Endothelial cell of umbilical vein (primary cell): Measurements from ENCODE around the gene DUSP28. TPM values are rescaled to one million over a fixed set of nuclear protein-coding genes. Genes with fewer than 3 reads are reported as not detected.
A peak's percentile ranks its signal among the peaks of the same experiment; 100 is the strongest.
"Not testable (repeated sequence)": the region's sequence is repeated elsewhere in the genome, so short reads cannot be mapped to it uniquely, and the experiment has no call there.

Experiments used
- BruUV-seq: library from RNA; stranded (reverse); fragments of 400-500 nt; replicated peaks from 2 replicates; lab custom pipeline; 2021; lab: Mats Ljungman, UMichigan
- CTCF ChIA-PET: fragments of 300-600, 350-600 bp; sonication (Branson Sonifier 250); formaldehyde crosslinking; loops from one replicate; lab custom pipeline; 2021; ENCODE audit warnings: antibody characterized with exemption, inconsistent platforms; lab: Charles Lee
- POLR2A ChIA-PET: fragments of 300-600, 350-600 bp; sonication (Branson Sonifier 250); formaldehyde crosslinking; loops from one replicate; lab custom pipeline; 2021; ENCODE audit warnings: antibody characterized with exemption, inconsistent platforms; lab: Charles Lee
- DNase-seq: peaks from one replicate; pipeline ENCODE4 v3.0.0-alpha.2; 2011; ENCODE audit warnings: low read depth, low spot score
- FAIRE-seq: peaks from 2 replicates; lab custom pipeline; 2011; peaks lifted over from hg19 to GRCh38; lab: Jason Lieb, UNC
- H2AFZ ChIP-seq: 2 replicates; pipeline ENCODE4 v1.6.0; 2012; ENCODE audit warnings: low read depth, low read length, control low read depth, inconsistent platforms
- H3K27ac ChIP-seq: 2 replicates; pipeline ENCODE4 v1.5.1; 2011; ENCODE audit warnings: low read depth, mild to moderate bottlenecking, control low read depth, low read length, moderate library complexity; ENCODE audit not compliant: insufficient read depth
- H3K27me3 ChIP-seq, 2 experiments: 2 replicates each; pipeline versions ENCODE4 v1.6.0 to v1.6.1; 2011; ENCODE audit warnings: low read length in 2 of 2, mixed read lengths in 1 of 2; ENCODE audit not compliant: control insufficient read depth in 2 of 2, insufficient read depth in 2 of 2
- H3K36me3 ChIP-seq, 2 experiments: 2 replicates in 1 of 2; 3 replicates in 1 of 2; pipeline ENCODE4 v1.5.1; 2011; ENCODE audit warnings: low read length in 2 of 2, mild to moderate bottlenecking in 1 of 2, moderate library complexity in 1 of 2; ENCODE audit not compliant: control insufficient read depth in 2 of 2, insufficient read depth in 2 of 2; ENCODE audit errors: extremely low read depth in 1 of 2
- H3K4me1 ChIP-seq: 3 replicates; pipeline ENCODE4 v1.5.1; 2011; ENCODE audit warnings: mild to moderate bottlenecking, low read length; ENCODE audit not compliant: control insufficient read depth, insufficient read depth; ENCODE audit errors: extremely low read depth
- H3K4me2 ChIP-seq: 2 replicates; pipeline ENCODE4 v1.6.1; 2011; ENCODE audit warnings: low read length, control low read depth, mixed read lengths; ENCODE audit not compliant: insufficient read depth
- H3K4me3 ChIP-seq, 3 experiments: fragments of 200-600 bp in 1 of 3; sonication (generic), shearing (Covaris generic) in 1 of 3; replicated peaks in 1 of 3; 2 replicates each; pipeline ENCODE4 v1.5.1; 2011 to 2016; ENCODE audit warnings: control low read depth in 3 of 3, low read length in 3 of 3, mild to moderate bottlenecking in 2 of 3, inconsistent platforms in 1 of 3, low read depth in 1 of 3, moderate library complexity in 1 of 3; ENCODE audit not compliant: insufficient read depth in 1 of 3
- H3K79me2 ChIP-seq: 2 replicates; pipeline ENCODE4 v1.6.0; 2012; ENCODE audit warnings: low read length, inconsistent platforms; ENCODE audit not compliant: control insufficient read depth, insufficient read depth
- H3K9ac ChIP-seq: replicated peaks from 2 replicates; pipeline ENCODE3; 2011; ENCODE audit warnings: low read length, control low read depth; ENCODE audit not compliant: insufficient read depth; ENCODE audit errors: extremely low read depth
- H3K9me1 ChIP-seq: replicated peaks from 3 replicates; pipeline ENCODE4 v1.6.0; 2011; ENCODE audit warnings: mild to moderate bottlenecking, low read length; ENCODE audit not compliant: control insufficient read depth, insufficient read depth; ENCODE audit errors: extremely low read depth
- H3K9me3 ChIP-seq: replicated peaks from 2 replicates; pipeline ENCODE4 v1.5.1; 2012; ENCODE audit warnings: low read length, inconsistent platforms; ENCODE audit not compliant: control insufficient read depth, insufficient read depth
- H4K20me1 ChIP-seq: replicated peaks from 2 replicates; pipeline ENCODE3; 2011; ENCODE audit warnings: mild to moderate bottlenecking, low read length; ENCODE audit not compliant: control insufficient read depth, insufficient read depth; ENCODE audit errors: extremely low read depth
- EZH2 ChIP-seq: IDR thresholded peaks from 2 replicates; pipeline ENCODE4 v1.6.1; 2012; ENCODE audit warnings: borderline replicate concordance, low read depth, mild to moderate bottlenecking, moderate library complexity, low read length, inconsistent platforms; ENCODE audit not compliant: severe bottlenecking
- FOS ChIP-seq: IDR thresholded peaks from 2 replicates; pipeline ENCODE4 v1.6.1; 2011; ENCODE audit warnings: mild to moderate bottlenecking, low read length, moderate library complexity, borderline replicate concordance; ENCODE audit not compliant: insufficient read depth
- GATA2 ChIP-seq: IDR thresholded peaks from 2 replicates; pipeline ENCODE4 v1.7.0; 2011; ENCODE audit warnings: low read depth, mild to moderate bottlenecking, moderate library complexity, mixed read lengths, low read length; ENCODE audit not compliant: insufficient read length, insufficient read depth
- MYC ChIP-seq: IDR thresholded peaks from one replicate; pipeline ENCODE4 v1.6.1; 2011; ENCODE audit warnings: mild to moderate bottlenecking, low read depth, low read length
- POLR2A ChIP-seq: IDR thresholded peaks from 2 replicates; pipeline ENCODE4 v1.6.1; 2012; ENCODE audit warnings: low read depth, mild to moderate bottlenecking, control low read depth, low read length
- dilution Hi-C: fragments of 300-500 bp; cut with MboI; formaldehyde crosslinking; loops from one replicate; pipeline ENCODE4 v1.15.0; 2019; ENCODE audit warnings: low sequenced_read_pairs; ENCODE audit not compliant: extremely low pct_ligation_motif_present
- intact Hi-C: fragments of 100-400 bp; cut with micrococcal nuclease; formaldehyde crosslinking; loops from one replicate; pipeline ENCODE4 v1.10.0; 2022
- polyA plus RNA-seq, 4 experiments: library from polyadenylated mRNA; depleted of rRNA in 3 of 4; stranded (reverse) in 3 of 4; unstranded in 1 of 4; fragments of >200 nt; gene quantifications; 2 replicates each; pipeline versions ENCODE4 v1.2.1 to v1.2.3, GENCODE V29; 2011 to 2012; ENCODE audit warnings: missing spikeins in 1 of 4
- total RNA-seq: library from RNA; stranded (reverse); gene quantifications from 2 replicates; pipeline ENCODE4 v1.2.3, GENCODE V29; 2021
- TF ChIP-seq, protein P1 (sequence below): IDR thresholded peaks from 2 replicates; pipeline ENCODE4 v1.6.1; 2011; ENCODE audit not compliant: insufficient read depth, insufficient read length

The DUSP28 gene
- total and polyA plus RNA-seq, 2 donors (not counting 3 experiments of a cell fraction or from before 2014, with no cell fraction given) = 2.2 to 4.3 TPM

DNA sequence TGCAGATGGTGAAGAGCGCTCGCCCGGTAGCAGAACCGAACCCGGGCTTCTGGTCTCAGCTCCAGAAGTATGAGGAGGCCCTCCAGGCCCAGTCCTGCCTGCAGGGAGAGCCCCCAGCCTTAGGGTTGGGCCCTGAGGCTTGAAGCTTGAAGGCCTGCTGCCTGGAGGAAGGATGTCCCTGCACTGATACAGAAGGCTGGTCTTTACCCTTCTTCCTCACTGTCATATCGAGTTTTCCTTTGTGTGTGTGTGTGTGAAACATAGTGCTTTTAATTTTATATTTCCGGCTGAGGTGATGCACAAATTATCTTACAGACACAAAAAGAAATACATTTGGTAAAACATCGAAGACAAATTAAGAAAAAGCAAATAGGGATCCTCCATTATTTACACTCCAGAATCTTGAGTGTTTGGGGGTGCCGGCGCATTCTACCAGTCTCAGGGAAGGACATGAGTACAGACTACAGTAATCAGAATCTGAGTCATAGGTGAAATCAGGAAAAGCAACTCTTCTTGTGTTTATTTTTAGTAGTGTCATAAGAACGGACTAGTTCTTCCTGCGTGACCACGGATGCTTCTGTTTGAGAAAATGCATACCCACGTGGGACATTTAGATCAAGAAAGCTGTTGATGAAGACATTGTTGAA, 1.3 kb downstream of the DUSP28 start:
- H4K20me1 ChIP-seq = no peaks in the 10 kb centered on the region
- no peaks in the 10 kb centered on the region for H3K27me3 ChIP-seq
- intact Hi-C loops (loop anchor here (2.0 to 10.0 kb wide), 5 partner anchors 47 to 756 kb away; partner anchors contain the start of genes HDLBP, SEPTIN2 and SNED1), dilution Hi-C loops (no loop called here)
- no peaks in the 10 kb centered on the region for H3K9me3 ChIP-seq
- H3K4me2 ChIP-seq = peak overlapping the region; percentile 83
- POLR2A ChIA-PET = interaction anchor here (0.8 to 1.2 kb wide), 2 partner anchors 25 to 47 kb away, joined by 4 to 13 read pairs; partner anchors contain the start of gene CAPN10
- peak overlapping the region; percentile 76 for H3K9ac ChIP-seq
- DNase-seq (peak; percentile 40), FAIRE-seq (no peak)
- TF ChIP-seq FOS (peak; percentile 65), GATA2 (no peak), EZH2 (no peak), POLR2A (peak; percentile 69), MYC (no peak)
- TF ChIP-seq, protein P1, sequence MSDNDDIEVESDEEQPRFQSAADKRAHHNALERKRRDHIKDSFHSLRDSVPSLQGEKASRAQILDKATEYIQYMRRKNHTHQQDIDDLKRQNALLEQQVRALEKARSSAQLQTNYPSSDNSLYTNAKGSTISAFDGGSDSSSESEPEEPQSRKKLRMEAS = no peak
- H3K9me1 ChIP-seq = no peaks in the 10 kb centered on the region
- peaks cover 46% of the 10 kb centered on the region for H3K4me1 ChIP-seq
- H3K79me2 ChIP-seq = peaks cover 11% of the 10 kb centered on the region
- no peaks in the 10 kb centered on the region for H3K36me3 ChIP-seq
- TSS peak; percentile 70 for BruUV-seq
- CTCF ChIA-PET = interaction anchor here (1.2 to 1.8 kb wide), 4 partner anchors 25 to 279 kb away, joined by 4 to 10 read pairs (median 6); partner anchors contain the start of gene CAPN10
- no peak overlapping the region for H2AFZ ChIP-seq
- peak overlapping the region; percentile 33 to 66 (median 39) for H3K4me3 ChIP-seq
- peak overlapping the region; percentile 77 for H3K27ac ChIP-seq

DNA sequence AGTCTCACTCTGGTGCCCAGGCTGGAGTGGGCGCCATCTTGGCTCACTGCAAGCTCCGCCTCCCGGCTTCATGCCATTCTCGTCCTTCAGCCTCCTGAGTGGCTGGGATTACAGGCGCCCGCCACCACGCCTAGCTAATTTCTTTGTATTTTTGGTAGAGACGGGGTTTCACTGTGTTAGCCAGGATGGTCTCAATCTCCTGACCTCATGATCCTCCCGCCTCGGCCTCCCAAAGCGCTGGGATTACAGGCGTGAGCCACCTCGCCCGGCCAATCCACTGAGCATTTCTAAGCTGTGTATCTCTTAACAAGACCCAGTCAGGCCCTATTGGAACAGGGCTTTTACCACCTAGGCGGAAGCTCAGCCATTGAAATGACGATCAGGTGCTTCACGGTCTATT, 3.1 kb downstream of the DUSP28 start:
- CTCF ChIA-PET = interaction anchor here (0.7 kb wide), 1 partner anchor 23 kb away, joined by 4 read pairs; the partner anchor contains the start of gene CAPN10
- H2AFZ ChIP-seq, H3K9me1 ChIP-seq, FAIRE-seq, H3K9ac ChIP-seq, BruUV-seq, H3K4me3 ChIP-seq, H3K27me3 ChIP-seq, H3K36me3 ChIP-seq, dilution Hi-C loops, H3K79me2 ChIP-seq, H3K9me3 ChIP-seq, POLR2A ChIA-PET, H4K20me1 ChIP-seq, DNase-seq, H3K27ac ChIP-seq, H3K4me2 ChIP-seq: not testable (repeated sequence)
- H3K4me1 ChIP-seq = peaks cover 48% of the 10 kb centered on the region
- intact Hi-C loops = loop anchor here (5.0 to 10.0 kb wide), 3 partner anchors 432 to 754 kb away; partner anchors contain the start of genes HDLBP, SEPTIN2 and SNED1
